ENCODE data around the gene FOXJ1.
A peak's percentile ranks its signal among the peaks of the same experiment; 100 is the strongest.

FOXJ1 gene

DNA sequence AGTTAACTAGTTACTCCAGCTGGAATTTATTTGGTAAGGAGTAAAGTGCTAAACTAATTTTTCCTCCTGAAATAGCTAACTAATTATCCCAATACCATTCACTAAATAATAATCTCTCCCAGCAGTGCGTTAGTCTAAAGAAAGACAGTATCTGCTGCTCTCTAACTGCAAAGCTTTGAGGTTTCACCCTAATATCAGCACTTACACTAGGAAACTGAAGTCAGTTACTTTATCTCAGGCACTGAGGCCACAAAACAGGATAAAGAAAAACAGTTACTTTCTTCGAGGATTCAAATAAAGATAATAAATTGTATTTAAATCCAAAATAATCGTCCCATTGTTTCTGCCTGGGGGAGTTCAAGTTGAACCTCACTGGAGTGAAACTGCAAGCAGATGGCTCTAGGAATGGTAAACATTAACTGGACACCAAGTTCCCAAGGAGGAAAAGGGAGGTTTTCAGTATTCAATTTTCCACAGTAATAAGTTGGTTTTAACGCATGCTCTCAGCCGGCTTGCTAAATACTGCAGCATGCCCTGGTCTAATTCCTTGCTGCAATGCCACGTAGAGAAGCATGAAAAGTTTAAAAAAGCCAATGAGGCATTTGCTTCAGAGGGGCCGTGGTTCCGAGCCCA is 20.0 kb upstream of the FOXJ1 start:
- DNase-seq = no peak

GRCh38 chr17:76159157-76159556 is 18.1 kb upstream of the FOXJ1 start:
- no peak for DNase-seq

- DNase-seq = no peak
These were observed 16.7 kb upstream of the FOXJ1 start for GRCh38 chr17:76157759-76158158.

- DNase-seq = no peak
These were observed 15.6 kb upstream of the FOXJ1 start for GRCh38 chr17:76156662-76156991.

GRCh38 chr17:76155988-76156661 is 15.1 kb upstream of the FOXJ1 start:
- DNase-seq = no peak

DNA sequence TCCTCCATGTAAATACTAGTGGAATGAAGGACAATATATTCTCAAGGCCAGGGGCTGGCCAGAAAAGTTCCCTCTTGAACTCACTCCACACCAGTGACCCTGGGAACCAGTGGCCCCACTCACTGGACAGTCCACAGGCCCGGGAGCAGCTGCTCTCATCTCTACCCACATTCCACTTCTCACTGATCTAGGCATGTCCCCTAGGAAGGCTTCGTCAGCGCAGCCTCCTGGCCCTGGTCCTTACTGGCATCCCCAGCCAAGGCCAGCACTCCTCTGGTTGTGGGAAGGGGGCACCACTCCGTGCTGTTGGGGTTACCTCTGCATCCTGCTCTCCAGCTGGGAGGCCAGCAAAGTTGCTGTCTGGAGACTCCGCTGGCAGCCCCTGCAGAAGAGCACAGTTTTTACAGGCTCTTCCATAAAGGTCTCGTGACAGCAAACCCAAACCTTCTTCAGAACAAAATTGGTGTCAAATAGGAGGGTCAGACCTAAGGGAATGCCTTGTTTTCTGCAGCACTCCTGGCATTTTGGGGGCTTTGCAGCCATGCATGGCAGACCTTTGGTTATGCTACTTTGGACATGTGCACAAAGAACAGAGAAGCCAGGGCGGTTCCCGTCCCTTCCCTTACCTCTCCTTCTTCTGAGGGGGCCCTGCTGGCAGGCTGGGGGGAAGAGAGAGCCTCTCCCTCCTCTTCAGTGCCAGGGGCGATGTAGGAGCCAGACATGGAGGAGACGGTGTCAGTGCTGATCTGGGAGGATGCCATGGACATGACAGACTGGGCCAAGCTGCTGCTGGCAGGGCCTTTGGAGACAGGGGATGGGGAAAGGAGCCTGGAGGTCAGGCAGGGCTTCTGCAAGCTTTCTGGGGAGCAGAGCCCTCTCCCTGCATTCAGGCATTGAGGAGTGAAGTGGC is 14.1 kb upstream of the FOXJ1 start:
- no peak for DNase-seq

GRCh38 chr17:76154292-76154691 is 13.2 kb upstream of the FOXJ1 start:
- no peak for DNase-seq

DNA sequence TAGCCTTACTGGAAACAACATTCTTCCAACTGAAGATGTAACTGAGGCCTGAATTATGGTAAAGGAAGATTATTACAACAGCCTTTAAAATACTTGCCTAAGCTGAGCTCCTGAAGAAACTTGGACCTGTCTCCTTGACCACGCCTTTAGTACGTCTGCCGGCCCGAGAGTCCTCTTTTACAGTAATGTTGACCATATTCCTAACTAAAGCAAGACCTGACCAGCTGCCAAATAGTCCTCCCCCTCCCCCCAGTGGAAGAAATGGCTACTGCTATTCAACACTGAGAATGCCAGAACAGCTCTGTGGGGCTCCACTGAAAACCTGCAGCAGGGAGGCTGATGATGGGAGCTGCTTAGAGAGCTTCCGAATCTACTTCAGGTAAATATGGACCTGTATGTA is 12.6 kb upstream of the FOXJ1 start:
- DNase-seq = no peak

- DNase-seq = no peak
These were observed 12.2 kb upstream of the FOXJ1 start for GRCh38 chr17:76153202-76153601.

- DNase-seq = no peak
These were observed 11.5 kb upstream of the FOXJ1 start for GRCh38 chr17:76152591-76152990.

DNA sequence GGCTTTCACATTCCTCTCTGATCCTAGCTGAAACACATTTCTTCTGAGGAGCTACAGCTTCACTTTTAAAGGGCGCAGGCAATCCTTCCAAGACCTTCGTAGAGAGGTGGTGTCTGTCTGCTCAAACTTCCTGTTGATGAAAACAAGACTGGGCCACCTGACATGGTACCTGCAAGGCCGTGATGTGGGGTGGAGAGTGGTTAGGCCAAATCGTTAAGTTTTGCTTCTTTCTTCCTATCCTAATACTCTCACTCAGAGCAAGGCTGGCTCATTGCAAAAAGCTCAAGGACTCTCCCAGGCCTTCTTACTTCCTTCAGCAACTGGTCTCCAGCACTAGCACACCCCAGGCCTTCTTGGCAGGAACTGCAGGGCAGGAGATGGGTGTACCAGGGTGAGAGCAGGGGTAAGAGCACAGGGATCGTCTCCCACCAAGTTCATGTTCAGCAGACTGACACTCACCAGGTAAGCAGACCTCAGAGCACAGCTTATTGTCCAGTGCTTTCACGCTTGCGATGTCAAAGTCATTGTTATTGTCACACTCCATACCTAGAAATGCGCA is 10.9 kb upstream of the FOXJ1 start:
- no peak for DNase-seq

DNA sequence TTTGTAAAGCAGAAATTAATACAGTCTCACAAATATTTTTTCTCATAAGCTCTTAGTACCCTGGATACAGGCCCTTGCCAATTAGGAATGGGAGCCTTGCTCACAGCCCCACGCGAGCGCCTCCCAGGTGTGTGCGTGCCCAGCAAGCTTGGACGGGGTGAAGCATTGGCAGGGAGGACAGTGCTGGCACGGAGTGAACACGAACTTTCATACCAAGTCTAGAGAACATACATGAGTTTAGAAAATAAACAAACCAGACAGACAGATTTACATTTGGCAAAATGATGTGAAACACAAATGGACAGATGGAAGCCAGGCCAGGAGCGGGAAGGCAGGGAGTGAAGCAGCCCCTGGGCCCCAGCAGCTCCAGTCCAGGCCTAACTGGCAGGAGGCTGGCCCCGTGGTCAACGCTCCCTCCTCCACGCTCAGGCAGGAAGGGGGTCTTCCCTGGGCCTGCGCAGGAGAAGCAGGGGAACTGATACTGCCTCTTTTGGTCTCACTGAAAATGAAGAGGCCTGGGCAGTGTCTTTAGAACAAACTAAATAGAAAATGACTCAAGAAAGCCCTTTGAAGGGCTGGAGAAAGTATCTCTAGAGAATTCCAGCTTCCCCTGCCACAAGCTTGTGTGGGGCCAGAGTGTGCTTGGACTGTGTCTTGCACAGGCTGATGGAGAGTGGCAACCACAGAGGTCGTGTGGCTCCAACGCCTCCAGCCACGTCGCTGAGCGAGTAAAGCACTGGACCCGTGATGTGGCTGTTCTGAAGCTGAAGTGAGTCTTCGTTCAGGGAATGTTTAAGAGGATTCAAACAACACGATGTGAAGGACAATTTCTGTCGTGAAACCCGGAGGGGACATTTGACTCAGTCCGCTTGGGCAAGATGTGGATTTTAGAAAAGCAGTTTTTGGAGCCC is 9.9 kb upstream of the FOXJ1 start:
- DNase-seq = no peak

- no peak for DNase-seq
These were observed 8.2 kb upstream of the FOXJ1 start for GRCh38 chr17:76149214-76149613.

GRCh38 chr17:76148015-76148326 is 6.9 kb upstream of the FOXJ1 start:
- no peak for DNase-seq

- no peak for DNase-seq
These were observed 6.4 kb upstream of the FOXJ1 start for GRCh38 chr17:76147211-76148014.

DNA sequence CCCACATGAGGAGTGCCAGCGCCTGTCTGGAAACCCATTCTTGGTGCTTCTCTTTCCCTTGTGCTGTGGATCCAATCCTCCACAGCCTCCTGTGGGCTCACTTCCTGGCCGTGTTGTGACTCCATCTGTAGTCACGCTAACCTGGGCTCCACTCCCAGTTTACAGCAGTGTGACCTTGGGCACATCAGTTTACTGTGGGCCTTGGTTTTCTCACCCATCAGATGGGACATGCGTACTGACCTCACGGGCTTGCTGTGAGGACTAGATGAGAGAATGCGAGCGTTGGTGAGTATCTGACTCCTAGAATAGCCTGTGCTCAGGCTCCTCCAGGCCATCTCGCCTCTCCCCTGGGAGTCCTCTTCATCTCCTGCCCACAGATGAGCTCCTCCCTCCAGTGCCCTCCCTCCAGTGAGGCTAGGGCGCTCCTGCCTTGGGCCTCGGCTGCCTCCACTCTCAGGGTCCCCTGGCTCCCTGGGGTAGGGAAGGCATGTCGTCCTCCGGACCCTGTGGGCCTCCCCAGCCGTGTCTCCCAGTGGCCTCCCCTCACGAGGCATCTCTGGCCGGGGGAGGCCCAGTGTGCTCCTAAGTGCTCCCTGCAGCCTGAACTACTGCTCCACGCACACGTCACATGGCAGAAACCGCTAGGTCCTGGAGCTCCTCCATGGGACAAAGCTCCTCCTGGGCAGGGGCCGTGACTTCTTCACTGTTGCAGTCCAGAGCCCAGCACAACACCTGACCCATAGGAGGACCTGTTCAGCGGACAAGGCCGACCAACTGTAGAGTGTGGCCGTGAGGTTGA is 5.2 kb upstream of the FOXJ1 start:
- DNase-seq = no peak

GRCh38 chr17:76145231-76146052 is 4.4 kb upstream of the FOXJ1 start:
- peak; percentile 39 to 48 for DNase-seq

DNA sequence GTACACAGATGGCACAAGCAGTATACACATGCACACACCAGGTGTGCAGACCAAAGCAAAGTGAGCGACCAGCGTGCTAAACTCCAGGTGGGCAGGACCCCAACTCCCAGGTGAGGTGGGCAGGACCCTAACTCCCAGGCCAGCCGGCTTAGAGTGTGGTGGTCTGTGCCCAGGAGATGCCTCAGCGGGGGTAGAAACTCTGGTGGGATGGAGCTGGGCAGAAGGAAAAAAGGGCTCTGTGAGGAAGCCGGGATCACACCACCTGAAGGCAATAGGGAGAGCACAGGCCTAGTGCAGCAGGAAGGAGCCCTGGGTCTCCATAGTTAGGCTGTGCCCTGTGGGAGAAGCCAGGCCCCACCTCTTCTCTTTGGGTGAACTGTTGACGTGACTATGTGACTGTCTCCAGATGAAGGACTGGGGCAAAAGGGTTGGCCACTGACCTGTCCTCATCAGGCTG is 1.6 kb upstream of the FOXJ1 start:
- DNase-seq = no peak

- no peak for DNase-seq
These were observed 1.1 kb upstream of the FOXJ1 start for GRCh38 chr17:76142039-76142584.

Measured in stimulated activated CD4-positive, alpha-beta T cell treated with anti-CD3 and anti-CD28 coated beads, Interleukin-4, amount 100 ng/mL, for 4 hours (primary cell).